Hepatocyte (in vitro differentiated cells): ENCODE results near the gene XCL1.

Experiments
- CTCF ChIP-seq: fragments of 200-600 bp; sonication (generic); IDR thresholded peaks from 2 replicates; pipeline ENCODE4 v1.5.1; 2016; ENCODE audit warnings: antibody characterized with exemption, mild to moderate bottlenecking; ENCODE audit not compliant: poor library complexity
- EZH2 ChIP-seq: fragments of 200-600 bp; sonication (generic); IDR thresholded peaks from 2 replicates; pipeline ENCODE4 v1.6.1; 2016; ENCODE audit warnings: antibody characterized with exemption, mild to moderate bottlenecking, borderline replicate concordance
- EZH2phosphoT487 ChIP-seq: fragments of 200-600 bp; sonication (generic); IDR thresholded peaks from one replicate; pipeline ENCODE4 v1.6.1; 2018; ENCODE audit warnings: antibody characterized with exemption, mild to moderate bottlenecking, low read depth, moderate library complexity; ENCODE audit not compliant: unreplicated experiment, severe bottlenecking

- TF ChIP-seq CTCF (no peak), EZH2 (no peak), EZH2phosphoT487 (no peak)
These were observed 44.6 kb upstream of the XCL1 start for GRCh38 chr1:168531615-168532345.
